BJ (cell line): ENCODE measurements around the gene DLG5. TPM values are rescaled to one million over a fixed set of nuclear protein-coding genes. Genes with fewer than 3 reads are reported as not detected.

Source experiments
- CTCF ChIA-PET: fragments of 350-600 bp; formaldehyde crosslinking; extraction: SDS; loops from one replicate; lab custom pipeline; 2021; ENCODE audit warnings: antibody characterized with exemption, inconsistent platforms; lab: Yijun Ruan, JAX
- POLR2A ChIA-PET: fragments of 300-600 bp; sonication (Branson Sonifier 250); formaldehyde crosslinking; extraction: SDS; loops from one replicate; lab custom pipeline; 2021; ENCODE audit warnings: antibody characterized with exemption; lab: Charles Lee
- DNase-seq: peaks from one replicate; pipeline ENCODE4 v3.0.0-alpha.2; 2011; ENCODE audit warnings: low read depth
- H3K27me3 ChIP-seq: 2 replicates; pipeline ENCODE4 v1.6.0; 2011; ENCODE audit warnings: low read length; ENCODE audit not compliant: control insufficient read depth, insufficient read depth
- H3K36me3 ChIP-seq: 2 replicates; pipeline ENCODE4 v1.5.1; 2011; ENCODE audit warnings: low read length; ENCODE audit not compliant: control insufficient read depth, insufficient read depth
- H3K4me3 ChIP-seq: 2 replicates; pipeline ENCODE4 v1.5.1; 2011; ENCODE audit warnings: low read depth, mild to moderate bottlenecking, control low read depth, low read length
- CTCF ChIP-seq: IDR thresholded peaks from 2 replicates; pipeline ENCODE4 v1.5.1; 2011; ENCODE audit warnings: low read depth, mild to moderate bottlenecking, control low read depth, inconsistent platforms, low read length, moderate library complexity; ENCODE audit not compliant: insufficient read depth
- polyA plus RNA-seq: library from polyadenylated mRNA; depleted of rRNA; stranded (reverse); fragments of >200 nt; gene quantifications from 2 replicates; pipeline ENCODE4 v1.2.3, GENCODE V29; 2011

DLG5 gene
- polyA plus RNA-seq, 1 experiment, result 21.9 TPM

GRCh38 chr10:77810446-77811335 lies 115.9 kb downstream of the DLG5 start:
- ChIA-PET CTCF (interaction anchor here (1.5 kb wide), 1 partner anchor 22 kb away, joined by 4 read pairs; no protein-coding TSS in a partner anchor), POLR2A (no interaction called here)
- TF ChIP-seq CTCF, result no peak
- DNase-seq, result no peak
- no peaks in the 10 kb centered on the region for H3K27me3 ChIP-seq
- no peak overlapping the region for H3K4me3 ChIP-seq
- peaks cover 51% of the 10 kb centered on the region for H3K36me3 ChIP-seq

DNA sequence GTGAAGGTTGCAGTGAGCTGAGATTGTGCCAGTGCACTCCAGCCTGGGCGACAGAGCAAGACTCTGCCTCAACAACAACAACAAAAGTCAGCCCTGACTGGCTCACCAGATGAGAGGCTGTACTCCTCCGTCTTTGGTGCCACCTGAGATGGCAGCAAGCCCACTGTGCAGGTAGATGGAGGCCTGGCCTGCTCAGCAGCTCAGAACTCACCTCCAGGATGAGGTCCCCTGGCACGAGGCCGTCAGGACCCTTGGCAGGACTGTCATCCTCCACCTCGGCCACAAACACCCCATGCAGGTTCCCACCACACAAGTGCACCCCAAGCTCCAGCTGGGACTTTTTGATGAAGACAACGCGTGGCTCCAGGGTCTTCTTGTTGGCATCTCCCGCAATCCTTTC lies 117.2 kb downstream of the DLG5 start:
- no peak for DNase-seq
- Histone ChIP-seq H3K36me3 (peaks cover 54% of the 10 kb centered on the region), H3K4me3 (no peak overlapping the region), H3K27me3 (no peaks in the 10 kb centered on the region)
- CTCF ChIA-PET, result interaction anchor here (0.6 to 1.6 kb wide), 2 partner anchors 13 to 167 kb away, joined by 4 read pairs; no protein-coding TSS in a partner anchor
- no peak for TF ChIP-seq CTCF
- POLR2A ChIA-PET, result no interaction called here

DNA sequence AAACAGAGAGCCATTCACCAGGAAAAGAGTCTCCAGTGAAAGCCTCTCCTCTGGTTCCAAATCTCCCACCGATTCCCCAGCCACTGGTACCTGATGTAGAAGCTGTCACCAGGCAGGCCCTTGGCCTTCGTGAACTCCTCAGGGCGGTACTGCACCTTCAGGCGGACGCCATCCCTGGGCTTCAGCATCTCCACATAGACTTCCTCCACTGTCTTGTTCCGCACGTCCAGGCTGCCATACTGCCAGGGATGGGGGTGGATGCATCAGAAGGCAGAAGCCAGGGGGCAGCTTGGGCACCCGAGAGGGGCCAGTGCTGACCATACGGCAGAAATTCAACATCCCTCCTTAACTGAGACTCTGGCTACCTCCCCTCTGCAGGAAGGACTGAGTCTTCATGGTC lies 118.8 kb downstream of the DLG5 start:
- CTCF ChIA-PET, result interaction anchor here (1.6 kb wide), 1 partner anchor 11 kb away, joined by 4 read pairs; no protein-coding TSS in a partner anchor
- no peak for TF ChIP-seq CTCF
- Histone ChIP-seq H3K27me3 (no peaks in the 10 kb centered on the region), H3K4me3 (no peak overlapping the region), H3K36me3 (peaks cover 51% of the 10 kb centered on the region)
- no peak for DNase-seq
- POLR2A ChIA-PET, result no interaction called here

DNA sequence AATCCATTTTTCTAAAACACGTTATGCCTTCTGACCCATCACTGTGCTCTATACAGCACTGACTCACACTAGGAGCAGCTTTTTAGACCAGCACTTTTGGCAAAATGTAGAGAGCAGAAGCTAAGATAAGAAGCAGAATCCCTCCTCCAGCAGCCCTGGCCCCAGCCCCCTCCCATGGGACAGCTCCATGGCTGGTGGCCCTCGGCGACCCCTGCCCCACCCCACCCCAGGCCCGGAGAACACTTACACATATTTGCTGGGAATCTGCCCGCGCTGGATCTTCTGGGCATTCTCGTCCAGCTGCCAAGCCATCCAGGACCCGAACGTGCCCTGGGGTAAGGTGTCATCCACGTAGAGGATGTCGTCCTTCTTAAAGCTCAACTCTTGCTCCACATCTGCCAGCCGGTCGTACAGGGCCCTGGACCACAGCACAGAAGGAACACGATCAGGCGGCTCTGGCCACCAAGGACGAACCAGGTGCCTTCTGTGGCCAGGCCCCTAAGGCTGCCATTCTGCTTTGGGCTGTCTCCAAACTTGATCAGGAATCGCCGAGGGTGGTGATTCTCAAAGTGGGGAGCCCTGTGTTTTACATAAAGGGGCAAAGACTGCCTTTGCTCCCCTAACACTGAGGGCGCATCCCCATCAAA lies 119.9 kb downstream of the DLG5 start:
- no peak for DNase-seq
- Histone ChIP-seq H3K36me3 (peaks cover 45% of the 10 kb centered on the region), H3K27me3 (no peaks in the 10 kb centered on the region), H3K4me3 (no peak overlapping the region)
- TF ChIP-seq CTCF, result no peak
- POLR2A ChIA-PET, result no interaction called here
- CTCF ChIA-PET, result no interaction called here

DNA sequence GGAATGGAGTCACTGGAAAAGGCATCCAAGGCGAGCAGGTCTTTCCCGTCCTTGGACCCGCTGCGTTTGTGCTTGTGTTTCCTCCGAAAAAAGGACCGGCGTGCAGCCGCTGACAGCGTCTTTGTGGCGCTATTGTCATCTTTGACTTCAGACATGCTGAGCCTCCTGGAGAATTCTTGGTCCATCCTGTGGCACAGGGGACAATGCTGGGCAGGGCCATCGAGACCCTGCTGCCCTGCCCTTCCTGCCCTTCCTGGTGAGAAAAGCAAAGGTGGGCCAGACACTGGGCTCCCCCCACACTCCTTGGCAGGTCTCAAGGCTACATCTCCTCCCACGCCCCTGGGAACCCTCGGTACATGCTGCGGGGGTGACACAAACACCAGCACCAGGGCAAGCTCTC lies 120.9 kb downstream of the DLG5 start:
- POLR2A ChIA-PET, result no interaction called here
- CTCF ChIA-PET, result no interaction called here
- TF ChIP-seq CTCF, result no peak
- Histone ChIP-seq H3K4me3 (no peak overlapping the region), H3K36me3 (peaks cover 36% of the 10 kb centered on the region), H3K27me3 (no peaks in the 10 kb centered on the region)
- DNase-seq, result no peak
